Esophagus squamous epithelium (tissue), 4 donors: ENCODE data around the gene SLC2A5.

Source experiments
- POLR2A ChIP-seq, 4 donors: fragments of 450-650 bp; IDR thresholded peaks; one replicate each; pipeline ENCODE4 v1.6.1; 2017; ENCODE audit warnings: antibody characterized with exemption in 4 of 4, mild to moderate bottlenecking in 4 of 4, moderate library complexity in 3 of 4
- TF ChIP-seq, protein P1 (sequence below), 6 experiments: fragments of 450-650 bp in 4 of 6; fragments of 200-600 bp in 2 of 6; sonication (generic) in 2 of 6; IDR thresholded peaks; one replicate each; pipeline ENCODE4 v1.5.1; 2016 to 2019; ENCODE audit warnings: antibody characterized with exemption in 6 of 6, mild to moderate bottlenecking in 4 of 6, moderate library complexity in 4 of 6

DNA sequence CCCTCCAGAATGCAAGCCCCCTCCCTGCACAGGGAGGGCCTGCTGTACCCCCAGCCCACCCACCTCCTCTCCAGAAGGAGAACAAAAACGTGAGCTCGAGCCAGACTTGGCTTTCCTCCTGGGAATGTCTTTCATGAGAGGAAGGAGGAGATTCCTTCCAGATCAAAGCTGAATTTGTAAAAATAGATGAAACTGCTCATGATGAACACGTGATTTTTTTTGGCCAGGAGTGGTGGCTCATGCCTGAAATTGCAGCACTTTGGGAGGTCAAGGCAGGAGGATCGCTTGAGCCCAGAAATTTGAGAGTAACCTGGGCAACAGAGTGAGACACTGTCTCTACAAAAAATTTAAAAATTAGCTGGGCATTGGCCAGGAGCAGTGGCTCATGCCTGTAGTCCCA is 37.7 kb upstream of the SLC2A5 start:
- TF ChIP-seq, protein P1, sequence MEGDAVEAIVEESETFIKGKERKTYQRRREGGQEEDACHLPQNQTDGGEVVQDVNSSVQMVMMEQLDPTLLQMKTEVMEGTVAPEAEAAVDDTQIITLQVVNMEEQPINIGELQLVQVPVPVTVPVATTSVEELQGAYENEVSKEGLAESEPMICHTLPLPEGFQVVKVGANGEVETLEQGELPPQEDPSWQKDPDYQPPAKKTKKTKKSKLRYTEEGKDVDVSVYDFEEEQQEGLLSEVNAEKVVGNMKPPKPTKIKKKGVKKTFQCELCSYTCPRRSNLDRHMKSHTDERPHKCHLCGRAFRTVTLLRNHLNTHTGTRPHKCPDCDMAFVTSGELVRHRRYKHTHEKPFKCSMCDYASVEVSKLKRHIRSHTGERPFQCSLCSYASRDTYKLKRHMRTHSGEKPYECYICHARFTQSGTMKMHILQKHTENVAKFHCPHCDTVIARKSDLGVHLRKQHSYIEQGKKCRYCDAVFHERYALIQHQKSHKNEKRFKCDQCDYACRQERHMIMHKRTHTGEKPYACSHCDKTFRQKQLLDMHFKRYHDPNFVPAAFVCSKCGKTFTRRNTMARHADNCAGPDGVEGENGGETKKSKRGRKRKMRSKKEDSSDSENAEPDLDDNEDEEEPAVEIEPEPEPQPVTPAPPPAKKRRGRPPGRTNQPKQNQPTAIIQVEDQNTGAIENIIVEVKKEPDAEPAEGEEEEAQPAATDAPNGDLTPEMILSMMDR (IDR thresholded peaks at IDR 0.05): no peak
- TF ChIP-seq POLR2A (IDR thresholded peaks at IDR 0.05): no peak
